PC-9 (cell line): ENCODE measurements around the gene PDE4D.

Source experiments
- EZH2 ChIP-seq: fragments of 200-600 bp; sonication (generic); IDR thresholded peaks from 2 replicates; pipeline ENCODE4 v1.8.0; 2017; ENCODE audit warnings: antibody characterized with exemption, low read depth
- TF ChIP-seq, protein P1 (sequence below): fragments of 200-600 bp; sonication (generic); conservative IDR thresholded peaks from 2 replicates; pipeline ENCODE4 v1.6.1; 2017; ENCODE audit warnings: mixed run types, antibody characterized with exemption, mild to moderate bottlenecking, moderate library complexity

DNA sequence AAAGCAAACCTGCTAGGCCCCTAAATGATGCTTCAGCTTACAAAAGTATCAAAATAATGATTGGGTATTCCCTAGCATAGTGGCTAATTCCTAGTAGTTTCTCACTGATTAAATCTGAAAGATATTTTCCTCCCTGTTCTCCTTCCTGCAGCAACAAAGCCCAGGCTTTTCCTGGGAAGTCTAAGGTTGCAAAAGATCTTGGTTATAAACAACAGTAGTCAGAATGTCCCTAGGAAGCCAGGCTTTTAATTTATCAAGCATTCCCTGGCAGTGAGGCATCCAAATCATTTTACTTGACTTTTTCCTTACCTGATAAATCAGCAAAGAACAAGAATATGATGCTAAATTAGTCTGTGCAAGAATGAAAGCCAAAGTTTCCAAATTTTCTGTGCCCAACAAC, 272.0 kb downstream of the PDE4D start:
- TF ChIP-seq, protein P1, sequence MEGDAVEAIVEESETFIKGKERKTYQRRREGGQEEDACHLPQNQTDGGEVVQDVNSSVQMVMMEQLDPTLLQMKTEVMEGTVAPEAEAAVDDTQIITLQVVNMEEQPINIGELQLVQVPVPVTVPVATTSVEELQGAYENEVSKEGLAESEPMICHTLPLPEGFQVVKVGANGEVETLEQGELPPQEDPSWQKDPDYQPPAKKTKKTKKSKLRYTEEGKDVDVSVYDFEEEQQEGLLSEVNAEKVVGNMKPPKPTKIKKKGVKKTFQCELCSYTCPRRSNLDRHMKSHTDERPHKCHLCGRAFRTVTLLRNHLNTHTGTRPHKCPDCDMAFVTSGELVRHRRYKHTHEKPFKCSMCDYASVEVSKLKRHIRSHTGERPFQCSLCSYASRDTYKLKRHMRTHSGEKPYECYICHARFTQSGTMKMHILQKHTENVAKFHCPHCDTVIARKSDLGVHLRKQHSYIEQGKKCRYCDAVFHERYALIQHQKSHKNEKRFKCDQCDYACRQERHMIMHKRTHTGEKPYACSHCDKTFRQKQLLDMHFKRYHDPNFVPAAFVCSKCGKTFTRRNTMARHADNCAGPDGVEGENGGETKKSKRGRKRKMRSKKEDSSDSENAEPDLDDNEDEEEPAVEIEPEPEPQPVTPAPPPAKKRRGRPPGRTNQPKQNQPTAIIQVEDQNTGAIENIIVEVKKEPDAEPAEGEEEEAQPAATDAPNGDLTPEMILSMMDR, result no peak
- no peak for TF ChIP-seq EZH2
